Cardiac fibroblast (primary cell): ENCODE data around the gene DPYD.

Experiments used
- DNase-seq, 2 donors: peaks; one replicate each; pipeline versions ENCODE4 v3.0.0 to v3.0.0-alpha.2; 2010; ENCODE audit warnings: low read depth in 2 of 2
- H3K4me3 ChIP-seq, 2 donors: replicated peaks in 1 of 2; 1 replicate in 1 of 2; 2 replicates in 1 of 2; pipeline ENCODE4 v1.5.1; 2011; ENCODE audit warnings: low read depth in 2 of 2, low read length in 2 of 2, mild to moderate bottlenecking in 2 of 2, moderate library complexity in 1 of 2
- TF ChIP-seq, protein P1 (sequence below): IDR thresholded peaks from one replicate; pipeline ENCODE4 v1.5.1; 2011; ENCODE audit warnings: low read depth, mild to moderate bottlenecking, low read length, inconsistent platforms

The DPYD gene

GRCh38 chr1:97433094-97433823, 487.6 kb downstream of the DPYD start:
- H3K4me3 ChIP-seq, result no peak overlapping the region
- TF ChIP-seq, protein P1, sequence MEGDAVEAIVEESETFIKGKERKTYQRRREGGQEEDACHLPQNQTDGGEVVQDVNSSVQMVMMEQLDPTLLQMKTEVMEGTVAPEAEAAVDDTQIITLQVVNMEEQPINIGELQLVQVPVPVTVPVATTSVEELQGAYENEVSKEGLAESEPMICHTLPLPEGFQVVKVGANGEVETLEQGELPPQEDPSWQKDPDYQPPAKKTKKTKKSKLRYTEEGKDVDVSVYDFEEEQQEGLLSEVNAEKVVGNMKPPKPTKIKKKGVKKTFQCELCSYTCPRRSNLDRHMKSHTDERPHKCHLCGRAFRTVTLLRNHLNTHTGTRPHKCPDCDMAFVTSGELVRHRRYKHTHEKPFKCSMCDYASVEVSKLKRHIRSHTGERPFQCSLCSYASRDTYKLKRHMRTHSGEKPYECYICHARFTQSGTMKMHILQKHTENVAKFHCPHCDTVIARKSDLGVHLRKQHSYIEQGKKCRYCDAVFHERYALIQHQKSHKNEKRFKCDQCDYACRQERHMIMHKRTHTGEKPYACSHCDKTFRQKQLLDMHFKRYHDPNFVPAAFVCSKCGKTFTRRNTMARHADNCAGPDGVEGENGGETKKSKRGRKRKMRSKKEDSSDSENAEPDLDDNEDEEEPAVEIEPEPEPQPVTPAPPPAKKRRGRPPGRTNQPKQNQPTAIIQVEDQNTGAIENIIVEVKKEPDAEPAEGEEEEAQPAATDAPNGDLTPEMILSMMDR, result no peak
- peak; percentile 86 to 89 for DNase-seq

GRCh38 chr1:97427371-97427770, 493.5 kb downstream of the DPYD start:
- no peak overlapping the region for H3K4me3 ChIP-seq
- TF ChIP-seq, protein P1, result no peak
- DNase-seq, result no peak

GRCh38 chr1:97424209-97424608, 496.6 kb downstream of the DPYD start:
- H3K4me3 ChIP-seq, result no peak overlapping the region
- DNase-seq, result no peak
- TF ChIP-seq, protein P1, result no peak

DNA sequence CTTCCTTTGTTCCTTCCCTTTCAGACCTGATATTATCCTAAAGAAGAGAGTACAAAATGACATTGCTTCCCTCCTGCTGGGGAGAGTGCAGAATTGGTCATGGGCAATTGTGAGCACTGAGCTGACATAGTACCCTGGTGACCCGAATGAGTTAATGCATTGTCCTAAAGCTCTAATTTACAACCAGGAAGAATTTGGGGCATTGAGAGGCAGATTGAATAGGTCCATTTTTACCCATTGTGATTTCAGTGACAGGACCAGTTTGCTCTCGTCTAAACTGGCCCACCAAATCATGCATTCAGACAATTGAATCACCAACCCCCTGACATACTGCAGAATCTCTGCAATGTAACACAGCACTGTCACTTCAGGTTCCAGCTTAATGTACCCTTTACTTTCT, 497.4 kb downstream of the DPYD start:
- H3K4me3 ChIP-seq, result no peak overlapping the region
- TF ChIP-seq, protein P1, result no peak
- DNase-seq, result no peak

DNA sequence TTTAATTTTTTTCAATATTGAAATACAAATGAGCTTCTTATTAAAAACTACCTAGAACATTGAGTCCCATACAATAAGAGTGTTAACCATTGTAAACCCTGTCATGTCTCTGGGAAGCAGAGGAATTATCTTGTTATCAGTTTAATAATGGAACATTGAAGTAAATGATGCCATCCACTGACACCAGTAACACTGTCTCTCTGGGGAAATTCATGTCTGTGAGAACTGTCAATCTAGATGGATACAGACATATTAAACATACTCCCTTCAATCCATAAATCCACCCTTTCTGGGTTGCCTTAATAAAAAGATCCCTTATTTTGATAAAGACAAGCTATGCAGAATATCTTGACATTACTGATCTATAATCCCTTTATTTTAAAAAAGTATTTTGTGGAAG, 503.2 kb downstream of the DPYD start:
- no peak for DNase-seq
- TF ChIP-seq, protein P1, result no peak
- H3K4me3 ChIP-seq, result no peak overlapping the region

GRCh38 chr1:97414682-97415312, 506.0 kb downstream of the DPYD start:
- no peak for DNase-seq
- TF ChIP-seq, protein P1, result no peak
- no peak overlapping the region for H3K4me3 ChIP-seq
